LoVo (cell line): Measurements from ENCODE around the gene EXOC2.
"Not testable (repeated sequence)": the region's sequence is repeated elsewhere in the genome, so short reads cannot be mapped to it uniquely, and the experiment has no call there.

Experiments
- DNase-seq: peaks from one replicate; pipeline ENCODE4 v3.0.0-alpha.2; 2016; ENCODE audit warnings: low spot score

The EXOC2 gene

GRCh38 chr6:583635-584034 lies 109.3 kb downstream of the EXOC2 start:
- DNase-seq, result no peak

- no peak for DNase-seq
Observed at GRCh38 chr6:583116-583515, 109.8 kb downstream of the EXOC2 start.

- no peak for DNase-seq
Observed at GRCh38 chr6:582370-582769, 110.6 kb downstream of the EXOC2 start.

- DNase-seq, result no peak
Observed at GRCh38 chr6:579339-579738, 113.6 kb downstream of the EXOC2 start.

GRCh38 chr6:572596-573265 lies 120.2 kb downstream of the EXOC2 start:
- no peak for DNase-seq

- DNase-seq, result no peak
Observed at GRCh38 chr6:571892-572291, 121.0 kb downstream of the EXOC2 start.

- no peak for DNase-seq
Observed at GRCh38 chr6:570825-571224, 122.1 kb downstream of the EXOC2 start.

GRCh38 chr6:568954-569523 lies 123.9 kb downstream of the EXOC2 start:
- DNase-seq, result no peak

- DNase-seq, result no peak
Observed at GRCh38 chr6:568085-568484, 124.9 kb downstream of the EXOC2 start.

GRCh38 chr6:563863-564262 lies 129.1 kb downstream of the EXOC2 start:
- DNase-seq, result no peak

GRCh38 chr6:562052-562676 lies 130.8 kb downstream of the EXOC2 start:
- no peak for DNase-seq

GRCh38 chr6:561335-561734 lies 131.6 kb downstream of the EXOC2 start:
- not testable (repeated sequence) for DNase-seq

- no peak for DNase-seq
Observed at GRCh38 chr6:558959-559358, 134.0 kb downstream of the EXOC2 start.

- DNase-seq, result no peak
Observed at GRCh38 chr6:558089-558488, 134.8 kb downstream of the EXOC2 start.

- DNase-seq, result no peak
Observed at GRCh38 chr6:551829-552350, 141.0 kb downstream of the EXOC2 start.

GRCh38 chr6:551405-551804 lies 141.5 kb downstream of the EXOC2 start:
- DNase-seq, result no peak

GRCh38 chr6:549906-550305 lies 143.0 kb downstream of the EXOC2 start:
- DNase-seq, result no peak

GRCh38 chr6:548517-548916 lies 144.4 kb downstream of the EXOC2 start:
- no peak for DNase-seq

GRCh38 chr6:548091-548490 lies 144.8 kb downstream of the EXOC2 start:
- no peak for DNase-seq

- DNase-seq, result no peak
Observed at GRCh38 chr6:540490-540889, 152.4 kb downstream of the EXOC2 start.

- no peak for DNase-seq
Observed at GRCh38 chr6:537114-537513, 155.8 kb downstream of the EXOC2 start.

- no peak for DNase-seq
Observed at GRCh38 chr6:530425-530824, 162.5 kb downstream of the EXOC2 start.

GRCh38 chr6:528989-529388 lies 163.9 kb downstream of the EXOC2 start:
- DNase-seq, result no peak
